ENCODE results near the gene EXOC2. TPM values are rescaled to one million over a fixed set of nuclear protein-coding genes. Genes with fewer than 3 reads are reported as not detected.

Gene EXOC2
- total RNA-seq, 1 experiment from 2014 or later, result 45.7 TPM

DNA sequence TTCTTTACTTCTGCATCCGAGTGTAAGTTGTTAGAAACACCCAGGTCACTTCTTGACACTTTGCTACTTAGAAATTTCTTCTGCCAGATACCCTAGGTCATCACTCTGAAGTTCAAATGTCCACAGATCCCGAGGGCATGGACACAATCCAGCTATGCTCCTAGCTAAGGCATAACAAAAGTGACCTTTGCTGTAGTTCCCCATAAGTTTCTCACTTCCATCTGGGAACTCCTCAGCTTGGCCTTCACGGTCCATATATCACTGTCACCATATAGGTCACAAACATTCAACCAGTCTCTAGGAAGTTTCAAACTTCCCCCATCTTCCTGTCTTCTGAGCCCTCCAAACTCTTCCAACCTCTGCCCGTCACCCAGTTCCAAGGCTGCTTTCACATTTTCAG is 236.1 kb downstream of the EXOC2 start:
- CTCF ChIA-PET, result no interaction called here
- Mint-ChIP-seq H3K4me1 (peaks cover 20% of the 10 kb centered on the region), H3K36me3 (peaks cover 6% of the 10 kb centered on the region; the same call in 1 of the 2 replicates)

DNA sequence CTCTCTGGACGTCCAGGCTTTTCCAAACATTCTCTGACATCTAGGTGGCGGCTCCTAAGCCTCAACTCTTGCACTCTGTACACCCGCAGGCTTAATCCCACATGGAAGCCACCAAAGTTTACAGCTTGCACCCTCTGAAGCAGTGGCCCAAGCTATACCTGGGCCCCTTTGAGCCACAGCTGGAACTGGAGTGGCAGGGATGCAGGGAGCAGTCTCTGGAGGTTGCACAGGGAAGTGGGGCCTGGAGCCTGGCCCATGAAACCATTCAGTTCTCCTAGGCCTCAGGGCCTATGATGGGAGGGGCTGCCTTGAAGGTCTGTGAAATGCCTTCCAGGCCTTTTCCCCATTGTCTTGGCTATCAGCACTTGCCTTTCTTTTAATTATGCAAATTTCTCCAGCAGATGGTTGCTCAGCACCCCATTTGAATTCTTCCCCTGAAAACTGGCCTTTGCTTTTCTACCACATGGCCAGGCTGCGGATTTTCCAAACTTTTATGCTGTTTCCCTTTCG is 236.5 kb downstream of the EXOC2 start:
- POLR2A ChIA-PET, result no interaction called here
- Mint-ChIP-seq H3K27ac (no peak overlapping the region), H3K4me1 (peaks cover 20% of the 10 kb centered on the region)

More for the DNA sequence above, 236.1 kb downstream of the EXOC2 start:
- peak overlapping the region; percentile 11; the same call in 1 of the 2 replicates for H3K27ac Mint-ChIP-seq
- no peak overlapping the region for H3K4me3 Mint-ChIP-seq
- no peaks in the 10 kb centered on the region for H3K27me3 Mint-ChIP-seq (ENCODE audit: low read depth)
- POLR2A ChIA-PET, result no interaction called here
- ATAC-seq (no peak), DNase-seq (ENCODE audit: low spot score) (no peak)
- H3K9me3 Mint-ChIP-seq, result peaks cover 20% of the 10 kb centered on the region
- TF ChIP-seq MYBL2 (CRISPR knock-in tag; IDR thresholded peaks at IDR 0.05), result no peak

DNA sequence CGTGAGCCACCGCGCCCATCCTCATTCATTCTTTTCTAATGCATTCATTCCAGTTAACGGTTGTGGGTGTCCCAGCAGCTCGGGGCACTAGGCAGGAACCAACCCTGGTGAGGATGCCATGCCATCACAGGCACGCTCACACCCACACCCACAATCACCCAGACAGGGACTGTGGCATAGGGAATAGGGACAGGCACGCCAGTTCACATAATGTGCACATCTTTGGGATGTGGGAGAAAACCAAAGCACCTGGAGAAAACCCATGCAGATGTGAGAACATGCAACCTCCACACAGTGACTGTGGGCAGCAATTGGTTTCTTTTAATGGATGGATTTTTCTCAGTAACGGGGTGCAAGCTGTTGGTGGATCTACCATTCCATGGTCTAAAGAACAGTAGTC is 237.1 kb downstream of the EXOC2 start:
- POLR2A ChIA-PET, result no interaction called here
- H3K4me1 Mint-ChIP-seq, result peaks cover 20% of the 10 kb centered on the region
- TF ChIP-seq, protein P1, sequence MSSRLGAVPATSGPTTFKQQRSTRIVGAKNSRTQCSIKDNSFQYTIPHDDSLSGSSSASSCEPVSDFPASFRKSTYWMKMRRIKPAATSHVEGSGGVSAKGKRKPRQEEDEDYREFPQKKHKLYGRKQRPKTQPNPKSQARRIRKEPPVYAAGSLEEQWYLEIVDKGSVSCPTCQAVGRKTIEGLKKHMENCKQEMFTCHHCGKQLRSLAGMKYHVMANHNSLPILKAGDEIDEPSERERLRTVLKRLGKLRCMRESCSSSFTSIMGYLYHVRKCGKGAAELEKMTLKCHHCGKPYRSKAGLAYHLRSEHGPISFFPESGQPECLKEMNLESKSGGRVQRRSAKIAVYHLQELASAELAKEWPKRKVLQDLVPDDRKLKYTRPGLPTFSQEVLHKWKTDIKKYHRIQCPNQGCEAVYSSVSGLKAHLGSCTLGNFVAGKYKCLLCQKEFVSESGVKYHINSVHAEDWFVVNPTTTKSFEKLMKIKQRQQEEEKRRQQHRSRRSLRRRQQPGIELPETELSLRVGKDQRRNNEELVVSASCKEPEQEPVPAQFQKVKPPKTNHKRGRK (CRISPR knock-in tag; IDR thresholded peaks at IDR 0.05; ENCODE audit: borderline replicate concordance), result no peak
- TF ChIP-seq JAZF1 (CRISPR knock-in tag; IDR thresholded peaks at IDR 0.05), result no peak
- TF ChIP-seq, protein P2, sequence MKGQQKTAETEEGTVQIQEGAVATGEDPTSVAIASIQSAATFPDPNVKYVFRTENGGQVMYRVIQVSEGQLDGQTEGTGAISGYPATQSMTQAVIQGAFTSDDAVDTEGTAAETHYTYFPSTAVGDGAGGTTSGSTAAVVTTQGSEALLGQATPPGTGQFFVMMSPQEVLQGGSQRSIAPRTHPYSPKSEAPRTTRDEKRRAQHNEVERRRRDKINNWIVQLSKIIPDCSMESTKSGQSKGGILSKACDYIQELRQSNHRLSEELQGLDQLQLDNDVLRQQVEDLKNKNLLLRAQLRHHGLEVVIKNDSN (CRISPR knock-in tag; IDR thresholded peaks at IDR 0.05), result no peak
- TF ChIP-seq RELA (CRISPR knock-in tag; IDR thresholded peaks at IDR 0.05; ENCODE audit: borderline replicate concordance), result no peak
- TF ChIP-seq NFYB (CRISPR knock-in tag; conservative IDR thresholded peaks at IDR 0.05; ENCODE audit: low read depth), result no peak
- TF ChIP-seq, protein P3, sequence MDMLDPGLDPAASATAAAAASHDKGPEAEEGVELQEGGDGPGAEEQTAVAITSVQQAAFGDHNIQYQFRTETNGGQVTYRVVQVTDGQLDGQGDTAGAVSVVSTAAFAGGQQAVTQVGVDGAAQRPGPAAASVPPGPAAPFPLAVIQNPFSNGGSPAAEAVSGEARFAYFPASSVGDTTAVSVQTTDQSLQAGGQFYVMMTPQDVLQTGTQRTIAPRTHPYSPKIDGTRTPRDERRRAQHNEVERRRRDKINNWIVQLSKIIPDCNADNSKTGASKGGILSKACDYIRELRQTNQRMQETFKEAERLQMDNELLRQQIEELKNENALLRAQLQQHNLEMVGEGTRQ (CRISPR knock-in tag; IDR thresholded peaks at IDR 0.05), result no peak
- TF ChIP-seq NFATC4 (CRISPR knock-in tag; IDR thresholded peaks at IDR 0.05), result no peak
- no peak for TF ChIP-seq NR1H2 (CRISPR knock-in tag; IDR thresholded peaks at IDR 0.05)
- TF ChIP-seq, protein P4, sequence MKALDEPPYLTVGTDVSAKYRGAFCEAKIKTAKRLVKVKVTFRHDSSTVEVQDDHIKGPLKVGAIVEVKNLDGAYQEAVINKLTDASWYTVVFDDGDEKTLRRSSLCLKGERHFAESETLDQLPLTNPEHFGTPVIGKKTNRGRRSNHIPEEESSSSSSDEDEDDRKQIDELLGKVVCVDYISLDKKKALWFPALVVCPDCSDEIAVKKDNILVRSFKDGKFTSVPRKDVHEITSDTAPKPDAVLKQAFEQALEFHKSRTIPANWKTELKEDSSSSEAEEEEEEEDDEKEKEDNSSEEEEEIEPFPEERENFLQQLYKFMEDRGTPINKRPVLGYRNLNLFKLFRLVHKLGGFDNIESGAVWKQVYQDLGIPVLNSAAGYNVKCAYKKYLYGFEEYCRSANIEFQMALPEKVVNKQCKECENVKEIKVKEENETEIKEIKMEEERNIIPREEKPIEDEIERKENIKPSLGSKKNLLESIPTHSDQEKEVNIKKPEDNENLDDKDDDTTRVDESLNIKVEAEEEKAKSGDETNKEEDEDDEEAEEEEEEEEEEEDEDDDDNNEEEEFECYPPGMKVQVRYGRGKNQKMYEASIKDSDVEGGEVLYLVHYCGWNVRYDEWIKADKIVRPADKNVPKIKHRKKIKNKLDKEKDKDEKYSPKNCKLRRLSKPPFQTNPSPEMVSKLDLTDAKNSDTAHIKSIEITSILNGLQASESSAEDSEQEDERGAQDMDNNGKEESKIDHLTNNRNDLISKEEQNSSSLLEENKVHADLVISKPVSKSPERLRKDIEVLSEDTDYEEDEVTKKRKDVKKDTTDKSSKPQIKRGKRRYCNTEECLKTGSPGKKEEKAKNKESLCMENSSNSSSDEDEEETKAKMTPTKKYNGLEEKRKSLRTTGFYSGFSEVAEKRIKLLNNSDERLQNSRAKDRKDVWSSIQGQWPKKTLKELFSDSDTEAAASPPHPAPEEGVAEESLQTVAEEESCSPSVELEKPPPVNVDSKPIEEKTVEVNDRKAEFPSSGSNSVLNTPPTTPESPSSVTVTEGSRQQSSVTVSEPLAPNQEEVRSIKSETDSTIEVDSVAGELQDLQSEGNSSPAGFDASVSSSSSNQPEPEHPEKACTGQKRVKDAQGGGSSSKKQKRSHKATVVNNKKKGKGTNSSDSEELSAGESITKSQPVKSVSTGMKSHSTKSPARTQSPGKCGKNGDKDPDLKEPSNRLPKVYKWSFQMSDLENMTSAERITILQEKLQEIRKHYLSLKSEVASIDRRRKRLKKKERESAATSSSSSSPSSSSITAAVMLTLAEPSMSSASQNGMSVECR (CRISPR knock-in tag; IDR thresholded peaks at IDR 0.05; ENCODE audit: borderline replicate concordance), result no peak
- TF ChIP-seq TP53 (CRISPR knock-in tag; IDR thresholded peaks at IDR 0.05), result no peak
- no peak for TF ChIP-seq GABPB1 (CRISPR knock-in tag; IDR thresholded peaks at IDR 0.05)
- no peak for TF ChIP-seq CREM (CRISPR knock-in tag; IDR thresholded peaks at IDR 0.05)
- TF ChIP-seq ZNF138 (CRISPR knock-in tag; conservative IDR thresholded peaks at IDR 0.05), result no peak
- TF ChIP-seq, protein P5, sequence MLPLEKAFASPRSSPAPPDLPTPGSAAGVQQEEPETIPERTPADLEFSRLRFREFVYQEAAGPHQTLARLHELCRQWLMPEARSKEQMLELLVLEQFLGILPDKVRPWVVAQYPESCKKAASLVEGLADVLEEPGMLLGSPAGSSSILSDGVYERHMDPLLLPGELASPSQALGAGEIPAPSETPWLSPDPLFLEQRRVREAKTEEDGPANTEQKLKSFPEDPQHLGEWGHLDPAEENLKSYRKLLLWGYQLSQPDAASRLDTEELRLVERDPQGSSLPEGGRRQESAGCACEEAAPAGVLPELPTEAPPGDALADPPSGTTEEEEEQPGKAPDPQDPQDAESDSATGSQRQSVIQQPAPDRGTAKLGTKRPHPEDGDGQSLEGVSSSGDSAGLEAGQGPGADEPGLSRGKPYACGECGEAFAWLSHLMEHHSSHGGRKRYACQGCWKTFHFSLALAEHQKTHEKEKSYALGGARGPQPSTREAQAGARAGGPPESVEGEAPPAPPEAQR (CRISPR knock-in tag; IDR thresholded peaks at IDR 0.05), result no peak
- TF ChIP-seq, protein P6, sequence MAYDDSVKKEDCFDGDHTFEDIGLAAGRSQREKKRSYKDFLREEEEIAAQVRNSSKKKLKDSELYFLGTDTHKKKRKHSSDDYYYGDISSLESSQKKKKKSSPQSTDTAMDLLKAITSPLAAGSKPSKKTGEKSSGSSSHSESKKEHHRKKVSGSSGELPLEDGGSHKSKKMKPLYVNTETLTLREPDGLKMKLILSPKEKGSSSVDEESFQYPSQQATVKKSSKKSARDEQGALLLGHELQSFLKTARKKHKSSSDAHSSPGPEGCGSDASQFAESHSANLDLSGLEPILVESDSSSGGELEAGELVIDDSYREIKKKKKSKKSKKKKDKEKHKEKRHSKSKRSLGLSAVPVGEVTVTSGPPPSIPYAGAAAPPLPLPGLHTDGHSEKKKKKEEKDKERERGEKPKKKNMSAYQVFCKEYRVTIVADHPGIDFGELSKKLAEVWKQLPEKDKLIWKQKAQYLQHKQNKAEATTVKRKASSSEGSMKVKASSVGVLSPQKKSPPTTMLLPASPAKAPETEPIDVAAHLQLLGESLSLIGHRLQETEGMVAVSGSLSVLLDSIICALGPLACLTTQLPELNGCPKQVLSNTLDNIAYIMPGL (CRISPR knock-in tag; IDR thresholded peaks at IDR 0.05), result no peak
- DNase-seq (ENCODE audit: low spot score) (no peak), ATAC-seq (no peak)
- no peak overlapping the region for H3K4me3 Mint-ChIP-seq
- H3K27ac Mint-ChIP-seq, result no peak overlapping the region
- H3K36me3 Mint-ChIP-seq, result peaks cover 8% of the 10 kb centered on the region; the same call in 1 of the 2 replicates
- no peaks in the 10 kb centered on the region for H3K27me3 Mint-ChIP-seq (ENCODE audit: low read depth)
- H3K9me3 Mint-ChIP-seq, result peaks cover 22% of the 10 kb centered on the region
- CTCF ChIA-PET, result no interaction called here

More for the DNA sequence above, 236.5 kb downstream of the EXOC2 start:
- CTCF ChIA-PET, result no interaction called here
- no peaks in the 10 kb centered on the region for H3K27me3 Mint-ChIP-seq (ENCODE audit: low read depth)
- H3K36me3 Mint-ChIP-seq, result peaks cover 6% of the 10 kb centered on the region; the same call in 1 of the 2 replicates
- H3K4me3 Mint-ChIP-seq, result no peak overlapping the region
- TF ChIP-seq TEAD1 (CRISPR knock-in tag; IDR thresholded peaks at IDR 0.05) (0 out of 2 replicates have a peak, but pooled peaks have one; percentile 20), ZNF423 (CRISPR knock-in tag; IDR thresholded peaks at IDR 0.05) (no peak), TEAD4 (CRISPR knock-in tag; IDR thresholded peaks at IDR 0.05) (no peak), ZNF317 (CRISPR knock-in tag; IDR thresholded peaks at IDR 0.05; ENCODE audit: borderline replicate concordance, low read depth) (no peak), PRRX2 (CRISPR knock-in tag; IDR thresholded peaks at IDR 0.05) (no peak), CBFB (CRISPR knock-in tag; IDR thresholded peaks at IDR 0.05; ENCODE audit: low read depth) (no peak)
- TF ChIP-seq, protein P1 (CRISPR knock-in tag; IDR thresholded peaks at IDR 0.05; ENCODE audit: borderline replicate concordance), result no peak
- DNase-seq (ENCODE audit: low spot score) (peak; percentile 36), ATAC-seq (peak; percentile 93)
- peaks cover 20% of the 10 kb centered on the region for H3K9me3 Mint-ChIP-seq

Data from WTC11 (cell line).